Hematopoietic multipotent progenitor cell treated with erythropoietin and hydrocortisone succinate and interleukin-3 and kit ligand, for 15 days (in vitro differentiated cells): ENCODE measurements around the gene MAGEB3.
"Not testable (repeated sequence)": the region's sequence is repeated elsewhere in the genome, so short reads cannot be mapped to it uniquely, and the experiment has no call there.

Source experiments
- DNase-seq: peaks from one replicate; pipeline ENCODE4 v3.0.0-alpha.2; 2015; ENCODE audit warnings: low spot score

Gene MAGEB3, protein sequence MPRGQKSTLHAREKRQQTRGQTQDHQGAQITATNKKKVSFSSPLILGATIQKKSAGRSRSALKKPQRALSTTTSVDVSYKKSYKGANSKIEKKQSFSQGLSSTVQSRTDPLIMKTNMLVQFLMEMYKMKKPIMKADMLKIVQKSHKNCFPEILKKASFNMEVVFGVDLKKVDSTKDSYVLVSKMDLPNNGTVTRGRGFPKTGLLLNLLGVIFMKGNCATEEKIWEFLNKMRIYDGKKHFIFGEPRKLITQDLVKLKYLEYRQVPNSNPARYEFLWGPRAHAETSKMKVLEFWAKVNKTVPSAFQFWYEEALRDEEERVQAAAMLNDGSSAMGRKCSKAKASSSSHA

DNA sequence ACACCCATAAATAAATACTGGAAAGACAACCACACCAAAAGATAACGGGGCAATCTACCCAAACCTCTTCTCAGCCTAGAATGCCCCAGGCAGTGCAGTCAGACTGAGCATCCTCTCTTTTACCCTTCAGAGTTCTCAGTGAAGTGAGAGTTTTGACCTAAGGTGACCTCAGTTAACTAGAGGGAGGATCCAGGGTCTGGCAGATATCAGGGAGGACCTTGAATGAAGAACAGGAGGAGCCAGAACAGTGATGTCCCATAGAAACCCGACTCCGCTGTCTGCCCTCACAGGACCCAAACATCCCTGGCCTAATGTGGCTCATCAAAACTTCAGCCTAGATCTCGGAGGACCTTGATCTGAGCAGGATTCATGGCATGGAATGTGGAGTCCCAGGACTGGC is at the start of gene MAGEB3:
TSS of gene MAGEB3 (plus strand) at position 263 of the 400 bp plus-strand sequence. CDS start 5,268 bp downstream, outside the sequence.
- no peak for DNase-seq

DNA sequence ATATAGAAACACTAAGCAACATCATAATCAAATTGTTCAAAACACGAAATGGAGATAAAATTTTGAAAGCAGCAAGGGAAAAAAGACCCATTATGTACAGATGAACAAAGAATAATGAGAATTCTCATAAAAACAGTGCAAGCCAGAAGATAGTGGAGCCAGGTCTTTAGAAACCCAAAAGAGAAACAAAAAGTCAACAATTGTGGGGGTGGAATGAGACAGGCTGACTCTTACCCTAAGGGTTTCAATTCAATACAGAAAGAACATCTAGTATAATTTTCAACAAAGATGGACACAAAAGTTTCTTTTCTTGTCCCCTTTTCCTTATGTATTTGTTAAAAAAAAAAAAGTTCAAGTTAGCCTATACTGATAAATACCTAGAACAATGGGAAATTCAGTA is 49.1 kb upstream of the MAGEB3 start:
- no peak for DNase-seq

DNA sequence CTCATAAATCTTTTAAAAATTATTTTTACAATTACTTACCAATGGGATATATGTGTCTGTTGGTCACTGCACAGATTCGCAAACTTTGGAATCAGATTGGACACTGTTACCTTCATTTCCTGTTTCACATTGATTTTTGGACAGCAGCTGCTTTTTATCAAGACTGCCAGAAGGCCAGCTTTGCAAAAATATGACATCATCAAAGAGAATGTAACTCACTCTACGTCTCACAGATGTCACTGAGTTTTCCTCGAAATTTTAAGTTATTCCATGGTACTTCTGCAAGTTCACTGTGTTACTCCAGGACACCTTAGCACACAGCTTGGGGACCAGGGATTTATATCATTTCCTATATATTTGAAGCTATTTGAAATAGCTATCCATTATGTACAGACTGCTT is 46.9 kb upstream of the MAGEB3 start:
- DNase-seq: no peak

DNA sequence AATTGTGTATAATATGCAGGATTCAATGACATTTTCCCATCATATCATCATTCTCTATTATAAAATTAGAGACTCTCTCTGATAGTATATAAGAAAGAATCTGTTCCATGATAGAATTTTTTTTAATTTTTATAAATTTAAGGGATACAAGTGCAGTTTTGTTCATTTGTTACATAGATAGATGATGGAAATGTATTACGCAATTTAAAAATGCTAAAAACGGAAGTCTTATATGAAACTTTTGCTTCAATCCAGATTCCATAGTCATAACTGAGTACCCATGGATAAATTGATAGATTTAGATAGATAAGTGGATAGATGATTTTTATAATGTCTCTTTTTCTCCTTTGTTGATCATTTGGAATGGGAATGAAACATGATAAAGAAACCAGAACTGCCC is 40.0 kb upstream of the MAGEB3 start:
- no peak for DNase-seq

DNA sequence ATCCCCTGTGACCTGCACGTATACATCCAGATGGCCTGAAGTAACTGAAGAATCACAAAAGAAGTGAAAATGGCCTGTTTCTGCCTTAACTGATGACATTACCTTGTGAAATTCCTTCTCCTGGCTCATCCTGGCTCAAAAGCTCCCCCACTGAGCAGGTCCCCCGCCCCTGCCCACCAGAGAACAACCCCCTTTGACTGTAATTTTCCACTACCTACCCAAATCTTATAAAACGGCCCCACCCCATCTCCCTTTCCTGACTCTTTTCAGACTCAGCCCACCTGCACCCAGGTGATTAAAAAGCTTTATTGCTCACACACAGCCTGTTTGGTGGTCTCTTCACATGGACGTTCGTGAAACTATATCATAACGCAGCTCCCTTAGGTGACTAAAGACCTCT is 36.5 kb upstream of the MAGEB3 start:
- DNase-seq: not testable (repeated sequence)

DNA sequence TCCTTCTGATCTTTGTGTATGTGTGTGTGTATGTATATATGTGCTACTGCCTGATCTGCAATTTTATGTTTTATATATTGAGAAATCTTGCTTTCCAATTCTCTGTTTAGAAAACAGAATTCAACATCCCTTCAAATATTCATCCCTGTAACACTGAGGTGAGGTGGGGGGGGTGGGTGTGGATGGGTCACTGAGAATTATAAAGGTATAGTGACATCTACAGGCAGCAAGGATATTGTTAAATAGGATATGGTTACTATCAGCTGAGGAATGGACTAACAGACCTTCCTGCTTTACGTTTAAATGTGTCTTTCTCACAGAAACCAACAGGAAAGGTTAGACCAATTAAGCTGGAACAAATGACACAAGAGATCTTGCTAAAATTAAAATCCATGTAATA is 34.1 kb upstream of the MAGEB3 start:
- no peak for DNase-seq

DNA sequence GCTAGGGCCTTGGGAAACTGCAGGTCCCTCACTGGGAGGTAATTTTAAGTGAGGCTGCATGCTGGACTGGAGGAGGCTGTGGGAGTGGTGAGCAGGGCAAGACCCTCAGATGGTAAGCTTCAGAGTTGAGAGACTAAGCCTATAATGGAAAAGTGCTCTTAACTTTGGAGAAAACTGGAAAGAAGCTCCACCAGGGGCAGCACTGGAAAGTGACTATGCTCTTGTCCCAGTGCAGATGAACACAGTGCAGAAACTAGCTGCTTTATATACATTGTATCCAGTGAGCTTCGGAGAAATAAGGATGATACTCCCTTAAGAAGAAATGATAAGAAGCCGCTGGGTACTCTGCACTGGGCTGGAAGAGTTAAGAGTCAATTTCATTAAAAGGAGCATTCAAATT is 18.3 kb upstream of the MAGEB3 start:
- no peak for DNase-seq

- no peak for DNase-seq
These were observed 15.1 kb upstream of the MAGEB3 start, which contains the start of gene MAGEB2 for GRCh38 chrX:30215357-30215843. TSS of gene MAGEB2 (plus strand) at chrX:30215563. CDS start at chrX:30218581, 3,018 bp downstream.

GRCh38 chrX:30217465-30217864 is 13.0 kb upstream of the MAGEB3 start:
- DNase-seq: no peak

DNA sequence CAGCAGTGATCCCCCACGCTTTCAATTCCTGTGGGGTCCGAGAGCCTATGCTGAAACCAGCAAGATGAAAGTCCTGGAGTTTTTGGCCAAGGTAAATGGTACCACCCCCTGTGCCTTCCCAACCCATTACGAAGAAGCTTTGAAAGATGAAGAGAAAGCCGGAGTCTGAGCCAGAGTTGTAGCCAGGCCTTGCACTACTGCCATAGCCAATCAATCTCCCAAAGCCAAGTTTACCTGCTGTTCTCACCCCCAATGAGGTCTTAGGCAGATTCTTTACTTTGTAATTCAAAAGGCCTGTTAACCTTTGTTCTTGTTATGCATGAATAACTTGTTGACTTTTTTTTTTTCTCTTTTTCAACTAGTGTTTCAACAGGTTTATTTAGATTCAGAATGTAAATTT is 11.1 kb upstream of the MAGEB3 start:
- no peak for DNase-seq

DNA sequence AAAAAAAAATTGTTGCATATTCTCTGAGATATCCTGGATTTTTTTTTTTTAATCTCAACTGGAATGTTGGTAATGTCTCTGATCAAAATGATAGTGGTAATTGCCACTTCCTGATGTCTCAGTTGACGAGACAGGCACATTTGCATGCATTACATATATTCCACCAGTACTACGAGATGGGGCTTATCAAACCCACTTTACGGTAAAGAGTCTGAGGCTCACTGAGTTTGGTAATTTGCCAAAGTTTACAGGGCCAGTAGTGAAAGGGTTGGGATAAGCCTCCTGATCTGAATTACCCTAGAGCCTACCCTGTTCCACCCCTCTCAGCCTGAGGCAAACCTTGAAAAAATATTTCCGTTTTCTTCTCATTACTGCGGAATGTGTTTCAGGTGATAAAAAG is 9.8 kb upstream of the MAGEB3 start:
- no peak for DNase-seq

DNA sequence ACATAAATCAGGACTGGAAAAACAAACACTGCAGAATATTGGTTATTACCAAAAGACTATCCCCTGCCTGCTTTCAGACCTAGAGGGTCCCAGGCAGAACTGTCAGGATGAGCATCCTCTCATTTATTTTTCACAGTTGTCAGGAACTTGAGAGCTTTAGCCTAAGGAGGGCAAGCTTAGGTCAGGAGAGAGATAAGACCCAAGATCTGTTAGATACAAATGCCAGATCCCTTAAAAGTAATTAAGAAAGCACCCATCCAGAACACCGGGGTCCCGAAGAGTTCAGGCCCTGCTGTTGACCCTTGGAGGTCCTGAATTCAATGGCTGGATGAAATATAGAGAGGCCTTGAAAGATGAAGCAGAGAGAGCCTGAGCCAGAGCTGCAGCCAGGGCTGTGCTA is 5.9 kb upstream of the MAGEB3 start:
- no peak for DNase-seq

GRCh38 chrX:30228526-30228925 is 1.9 kb upstream of the MAGEB3 start:
- no peak for DNase-seq

- DNase-seq: no peak
These were observed 11.4 kb downstream of the MAGEB3 start, which contains the start of gene MAGEB4 for GRCh38 chrX:30241724-30242415. TSS of gene MAGEB4 (plus strand) at chrX:30242000. CDS start at chrX:30242136, 136 bp downstream.

DNA sequence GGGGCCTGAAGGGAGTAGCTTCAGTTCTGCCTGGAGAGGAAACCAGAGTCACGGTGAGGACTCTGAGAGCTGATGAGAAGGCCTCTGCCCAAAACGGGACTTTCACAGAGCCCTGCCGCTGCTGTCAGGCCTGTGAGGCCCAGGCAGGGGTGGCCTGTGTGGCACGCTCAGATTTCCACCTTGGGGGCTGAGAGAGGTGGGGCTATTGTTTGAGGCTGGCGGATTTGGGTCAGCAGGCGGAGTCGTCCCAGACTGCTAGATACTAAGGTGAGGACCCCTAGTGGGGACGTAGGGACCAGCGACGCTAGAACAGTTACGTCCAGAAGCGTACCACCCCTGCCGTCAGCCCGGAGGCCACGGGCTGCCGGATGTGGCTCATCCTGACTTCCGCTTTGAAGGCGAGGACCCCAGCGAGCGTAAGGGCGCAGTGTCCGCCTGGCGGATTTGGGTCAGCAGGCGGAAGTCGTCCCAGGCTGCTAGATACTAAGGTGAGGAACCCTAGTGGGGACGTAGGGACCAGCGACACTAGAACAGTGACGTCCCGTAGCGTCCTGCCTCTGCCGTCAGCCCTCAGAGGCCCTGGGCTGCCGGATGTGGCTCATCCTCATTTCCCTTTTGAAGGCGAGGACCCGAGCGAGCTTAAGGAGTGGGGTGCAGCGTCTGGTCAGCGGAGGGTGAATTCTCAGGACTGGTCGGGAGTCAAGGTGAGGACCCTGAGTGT is 16.5 kb downstream of the MAGEB3 start, which contains the start of gene MAGEB1:
TSS of gene MAGEB1 (plus strand) at position 378 of the 721 bp plus-strand sequence. CDS start 3,348 bp downstream, outside the sequence.
- no peak for DNase-seq

- DNase-seq: no peak
These were observed 18.4 kb downstream of the MAGEB3 start for GRCh38 chrX:30248854-30249253.

DNA sequence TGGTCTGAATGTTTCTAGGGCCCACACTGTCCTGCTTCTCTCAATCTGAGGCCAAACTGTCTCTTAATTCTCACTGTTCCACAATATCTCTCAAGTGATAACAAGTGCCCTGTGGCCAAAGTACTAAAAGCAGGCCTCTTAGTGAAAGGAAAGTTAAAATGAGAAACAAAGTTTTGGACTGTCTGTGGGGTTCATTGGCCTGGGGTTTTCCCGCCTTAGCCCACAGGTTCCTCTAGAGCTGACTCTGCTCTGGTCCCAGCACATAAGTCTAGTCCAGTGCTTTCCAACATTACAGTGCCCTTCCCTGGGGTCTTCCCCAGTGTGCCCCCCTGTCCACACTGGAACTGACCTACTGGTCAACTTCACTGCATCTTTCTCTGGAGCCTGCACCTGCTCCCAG is 22.8 kb downstream of the MAGEB3 start:
- no peak for DNase-seq

DNA sequence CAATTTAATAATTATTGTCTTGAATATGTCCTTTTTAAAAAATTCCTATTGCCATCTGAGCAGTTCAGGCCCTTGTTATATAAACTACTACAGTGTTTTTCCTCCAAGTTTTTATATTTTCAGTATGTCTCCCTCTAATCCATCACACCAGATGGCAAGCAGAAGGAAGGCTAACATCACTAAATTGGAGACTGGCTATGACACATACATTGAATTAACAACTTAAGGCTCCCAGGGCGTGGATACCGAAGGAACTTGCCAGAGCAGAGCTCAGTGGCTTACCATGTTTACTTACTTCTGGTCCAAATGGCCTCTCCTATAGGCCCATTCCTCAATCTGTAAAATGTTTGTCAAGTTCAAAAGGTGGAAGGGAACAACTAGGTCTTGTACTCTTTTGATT is 29.5 kb downstream of the MAGEB3 start:
- no peak for DNase-seq

- no peak for DNase-seq
These were observed 30.6 kb downstream of the MAGEB3 start for GRCh38 chrX:30261012-30261411.

DNA sequence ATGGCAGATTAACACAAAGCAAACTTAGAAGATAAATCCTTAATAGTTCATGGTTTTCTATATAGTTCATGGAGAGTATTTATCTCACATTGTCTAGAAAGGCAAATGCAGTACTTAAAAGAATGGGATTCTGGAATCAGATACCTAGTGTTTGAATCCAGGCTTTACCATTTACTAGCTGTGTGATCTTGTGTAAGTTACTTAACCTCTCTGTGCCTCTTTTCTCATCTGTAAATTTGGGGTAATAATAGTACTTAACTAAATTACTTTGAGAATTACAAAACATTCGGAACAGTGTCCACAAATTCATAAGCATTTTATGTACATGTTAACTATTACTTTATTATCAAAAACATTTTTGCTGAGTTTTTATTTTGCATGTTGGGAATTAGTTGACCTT is 32.3 kb downstream of the MAGEB3 start:
- DNase-seq: no peak

DNA sequence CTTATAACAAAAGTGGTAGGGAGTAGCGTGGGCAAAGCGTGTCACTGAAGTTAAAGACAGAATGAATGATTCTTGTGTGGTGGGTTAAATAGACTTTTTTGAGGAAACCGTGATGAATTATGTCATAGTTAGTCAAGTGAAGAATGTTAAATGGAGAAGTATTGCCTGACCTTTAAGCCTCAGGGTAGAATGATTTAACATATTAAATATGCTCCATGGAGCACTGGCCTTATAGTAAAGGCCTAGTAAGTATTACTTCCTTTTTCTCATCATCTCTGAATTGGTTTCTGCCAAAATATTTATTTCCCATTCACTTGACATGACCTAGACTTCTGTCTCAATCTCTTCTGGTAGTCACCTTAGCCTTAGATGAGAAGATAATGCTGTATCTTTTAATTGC is 40.2 kb downstream of the MAGEB3 start:
- DNase-seq: no peak

DNA sequence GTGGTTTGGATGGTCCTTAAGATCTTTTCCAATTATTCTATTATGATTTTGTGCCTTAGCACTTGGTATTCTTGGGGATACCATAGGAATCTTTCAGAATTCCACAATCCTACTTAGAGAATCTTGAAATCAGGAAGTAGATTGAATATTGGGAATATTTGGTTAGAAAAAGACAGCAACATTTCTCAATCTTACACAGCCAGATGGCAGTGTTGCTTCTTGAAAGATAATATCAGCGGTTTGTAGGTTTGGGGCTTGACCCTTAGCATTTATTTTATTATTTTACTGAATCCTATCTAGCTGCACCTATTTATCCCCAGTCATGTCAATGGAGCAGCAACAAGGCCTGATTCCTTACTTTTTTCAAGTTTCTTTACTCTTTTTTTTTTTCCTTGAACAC is 45.0 kb downstream of the MAGEB3 start:
- DNase-seq: no peak

DNA sequence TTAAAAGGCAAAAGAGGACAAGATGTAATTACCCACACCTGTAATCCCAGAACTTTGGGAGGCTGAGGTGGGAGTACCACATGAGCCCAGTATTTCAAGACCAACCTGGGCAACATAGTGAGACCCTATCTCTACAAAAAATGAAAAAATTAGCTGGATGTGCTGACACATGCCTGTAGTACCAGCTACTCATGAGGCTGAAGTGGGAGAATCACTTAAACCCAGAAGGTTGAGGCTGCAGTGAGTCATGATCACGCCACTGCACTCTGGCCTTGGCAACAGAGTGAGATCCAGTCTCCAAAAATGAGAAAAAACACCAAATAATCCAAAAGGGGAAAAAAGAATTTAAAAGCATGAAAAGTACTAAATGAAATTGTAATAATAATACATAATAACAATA is 47.9 kb downstream of the MAGEB3 start:
- no peak for DNase-seq
